ENCODE measurements around the gene FCN3. TPM values are rescaled to one million over a fixed set of nuclear protein-coding genes. Genes with fewer than 3 reads are reported as not detected.

The FCN3 gene
- total and polyA plus RNA-seq, 9 of the 15 experiments (the other 6 are each of a cell fraction or from before 2014, with no cell fraction given), result 0.49 TPM; not detected in 8

GRCh38 chr1:27360159-27361043 lies 14.2 kb downstream of the FCN3 start (continued):
- TF ChIP-seq HNRNPL (IDR thresholded peaks at IDR 0.05; ENCODE audit: low read depth, low read length), result peak; percentile 80
- no peak for TF ChIP-seq IRF1 (CRISPR knock-in tag; IDR thresholded peaks at IDR 0.05; ENCODE audit: borderline replicate concordance)
- no peak for TF ChIP-seq CC2D1A (IDR thresholded peaks at IDR 0.05)
- peak; percentile 38; the same call in 1 of the 2 replicates for TF ChIP-seq EGR1 (conservative IDR thresholded peaks at IDR 0.05)
- TF ChIP-seq ZNF77 (CRISPR knock-in tag; IDR thresholded peaks at IDR 0.05), result no peak
- no peak for TF ChIP-seq MECOM (CRISPR knock-in tag; IDR thresholded peaks at IDR 0.05)
- no peak for TF ChIP-seq ZNF79 (CRISPR knock-in tag; IDR thresholded peaks at IDR 0.05; ENCODE audit: low read depth)
- TF ChIP-seq YBX1 (IDR thresholded peaks at IDR 0.05), result no peak
- no peak for TF ChIP-seq HES1 (IDR thresholded peaks at IDR 0.05; ENCODE audit: low read depth)
- peak; percentile 43; the same call in 1 of the 2 replicates for TF ChIP-seq SP1 (CRISPR knock-in tag; IDR thresholded peaks at IDR 0.05)
- peak; percentile 41 for TF ChIP-seq CHD2 (IDR thresholded peaks at IDR 0.05; ENCODE audit: low read depth, low read length)
- TF ChIP-seq ZFPM2 (CRISPR knock-in tag; IDR thresholded peaks at IDR 0.05), result no peak
- no peak for TF ChIP-seq NFE2 (IDR thresholded peaks at IDR 0.05; ENCODE audit: low read depth)
- peak; percentile 37 for TF ChIP-seq FIP1L1 (IDR thresholded peaks at IDR 0.05; ENCODE audit: low read depth, low read length, poor library complexity, severe bottlenecking)
- no peak for TF ChIP-seq CBX8 (IDR thresholded peaks at IDR 0.05; ENCODE audit: borderline replicate concordance, extremely low read depth, low read depth, low read length, poor library complexity, severe bottlenecking)
- no peak for TF ChIP-seq ZNF717 (CRISPR knock-in tag; IDR thresholded peaks at IDR 0.05)
- no peak for TF ChIP-seq MBD2 (IDR thresholded peaks at IDR 0.05; ENCODE audit: borderline replicate concordance, low read depth)
